A549 (cell line): ENCODE data around the gene OR6S1.

Experiments
- CBX2 ChIP-seq: fragments of 200-600 bp; sonication (generic); IDR thresholded peaks from 2 replicates; pipeline ENCODE4 v1.6.1; 2016; ENCODE audit warnings: low read depth, mild to moderate bottlenecking, borderline replicate concordance
- CTCF ChIP-seq: fragments of >200 bp; sonication (Bioruptor Twin); formaldehyde crosslinking; IDR thresholded peaks from 3 replicates; pipeline ENCODE4 v1.5.1; 2016
- MYC ChIP-seq: IDR thresholded peaks from 2 replicates; pipeline ENCODE4 v1.6.1; 2012; ENCODE audit warnings: mild to moderate bottlenecking, inconsistent platforms, low read length, improper control_type of control experiment, borderline replicate concordance
- PHF8 ChIP-seq: fragments of 200-600 bp; sonication (generic); IDR thresholded peaks from 2 replicates; pipeline ENCODE4 v1.6.1; 2016; ENCODE audit warnings: low read depth, mild to moderate bottlenecking, antibody characterized with exemption, moderate library complexity, borderline replicate concordance
- POLR2A ChIP-seq: IDR thresholded peaks from 2 replicates; pipeline ENCODE4 v1.6.1; 2012; ENCODE audit warnings: mild to moderate bottlenecking, low read length
- TP53 ChIP-seq: fragments of 250-450 bp; sonication (Bioruptor Pico); IDR thresholded peaks from 2 replicates; pipeline ENCODE4 v1.5.0; 2021; ENCODE audit warnings: mild to moderate bottlenecking, moderate library complexity
- ZC3H11A ChIP-seq: fragments of 450-650 bp; IDR thresholded peaks from 2 replicates; pipeline ENCODE4 v1.6.1; 2014; ENCODE audit warnings: antibody characterized with exemption, mild to moderate bottlenecking

GRCh38 chr14:20687362-20688166 is 46.1 kb upstream of the OR6S1 start:
- TF ChIP-seq MYC (no peak), POLR2A (no peak), PHF8 (no peak), CBX2 (no peak), ZC3H11A (no peak), CTCF (no peak), TP53 (no peak)
